ENCODE measurements around the gene AHCYL2. TPM values are rescaled to one million over a fixed set of nuclear protein-coding genes. Genes with fewer than 3 reads are reported as not detected.
"Not testable (repeated sequence)": the region's sequence is repeated elsewhere in the genome, so short reads cannot be mapped to it uniquely, and the experiment has no call there.

AHCYL2 gene
- total RNA-seq, 2 experiments from 2014 or later: 18.5 to 21.0 TPM

DNA sequence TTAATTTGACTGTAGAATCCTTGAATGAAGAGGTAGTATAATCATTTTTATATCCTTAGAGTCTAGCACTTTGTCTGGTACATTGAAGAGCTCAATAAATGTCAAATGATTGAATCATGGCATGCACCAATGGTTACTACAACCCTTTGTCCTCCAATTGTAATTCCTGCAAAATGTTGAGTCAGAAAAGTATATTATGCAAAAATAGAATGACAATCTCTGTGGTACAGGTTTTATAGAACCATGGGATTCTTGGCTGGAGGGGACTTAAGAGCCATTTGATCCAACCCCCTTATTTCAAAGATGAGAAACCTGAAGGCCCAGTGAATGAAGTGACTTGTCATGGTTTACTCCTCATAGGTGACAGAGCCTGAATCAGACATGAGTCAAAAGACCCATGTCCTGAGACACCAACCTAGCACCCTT is 246.6 kb downstream of the AHCYL2 start:
- ChIA-PET CTCF (interaction anchor here (0.5 to 8.6 kb wide), 21 partner anchors 8 to 354 kb away, joined by 3 to 142 read pairs (median 4); partner anchors contain the start of gene STRIP2), POLR2A (interaction anchor here (0.8 to 3.2 kb wide), 3 partner anchors 37 to 104 kb away, joined by 3 to 10 read pairs (median 4); partner anchors contain the start of gene STRIP2)
- no peak overlapping the region for H3K4me3 Mint-ChIP-seq
- H3K27me3 Mint-ChIP-seq: no peaks in the 10 kb centered on the region
- peaks cover 26% of the 10 kb centered on the region for H3K36me3 Mint-ChIP-seq (ENCODE audit: low read depth)
- DNase-seq: no peak
- no peaks in the 10 kb centered on the region for H3K9me3 Mint-ChIP-seq
- H3K27ac Mint-ChIP-seq: no peak overlapping the region
- peaks cover 12% of the 10 kb centered on the region for H3K4me1 Mint-ChIP-seq

DNA sequence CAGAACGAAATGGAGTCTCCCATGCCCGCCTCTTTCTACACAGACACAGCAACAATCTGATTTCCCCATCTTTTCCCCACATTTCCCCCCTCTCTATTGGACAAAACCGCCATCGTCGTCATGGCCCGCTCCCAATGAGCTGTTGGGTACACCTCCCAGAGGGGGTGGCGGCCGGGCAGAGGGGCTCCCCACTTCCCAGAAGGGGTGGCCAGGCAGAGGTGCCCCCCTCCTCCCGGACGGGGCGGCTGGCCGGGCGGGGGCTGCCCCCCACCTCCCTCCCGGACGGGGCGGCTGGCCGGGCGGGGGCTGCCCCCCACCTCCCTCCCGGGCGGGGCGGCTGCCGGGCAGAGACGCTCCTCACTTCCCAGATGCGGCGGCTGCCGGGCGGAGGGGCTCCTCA is 251.1 kb downstream of the AHCYL2 start:
- H3K27me3 Mint-ChIP-seq, H3K27ac Mint-ChIP-seq, H3K4me3 Mint-ChIP-seq, DNase-seq, POLR2A ChIA-PET, H3K4me1 Mint-ChIP-seq, H3K9me3 Mint-ChIP-seq, CTCF ChIA-PET: not testable (repeated sequence)
- peaks cover 25% of the 10 kb centered on the region for H3K36me3 Mint-ChIP-seq (ENCODE audit: low read depth)

DNA sequence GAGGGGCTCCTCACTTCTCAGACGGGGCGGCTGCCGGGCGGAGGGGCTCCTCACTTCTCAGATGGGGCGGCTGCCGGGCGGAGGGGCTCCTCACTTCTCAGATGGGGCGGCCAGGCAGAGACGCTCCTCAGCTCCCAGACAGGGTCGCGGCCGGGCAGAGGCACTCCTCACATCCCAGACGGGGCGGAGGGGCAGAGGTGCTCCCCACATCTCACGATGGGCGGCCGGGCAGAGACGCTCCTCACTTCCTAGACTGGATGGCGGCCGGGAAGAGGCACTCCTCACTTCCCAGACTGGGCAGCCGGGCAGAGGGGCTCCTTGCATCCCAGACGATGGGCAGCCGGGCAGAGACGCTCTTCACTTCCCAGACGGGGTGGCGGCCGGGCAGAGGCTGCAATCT is 251.6 kb downstream of the AHCYL2 start:
- POLR2A ChIA-PET, H3K27me3 Mint-ChIP-seq, H3K27ac Mint-ChIP-seq, H3K4me3 Mint-ChIP-seq, H3K9me3 Mint-ChIP-seq, H3K4me1 Mint-ChIP-seq, DNase-seq, CTCF ChIA-PET: not testable (repeated sequence)
- H3K36me3 Mint-ChIP-seq (ENCODE audit: low read depth): peaks cover 26% of the 10 kb centered on the region

Other genes with a start within 250 kb of the AHCYL2 start
- 10 to 100 TPM; 42.7 to 44.4 TPM for gene TNPO3, start 169.9 kb upstream of the AHCYL2 start, total RNA-seq
- under 1 TPM; 0.48 to 0.86 TPM for gene TSPAN33, start 80.3 kb upstream of the AHCYL2 start, total RNA-seq
- gene SMO, start 36.4 kb upstream of the AHCYL2 start, total RNA-seq: not detected
- gene STRIP2, start 209.4 kb downstream of the AHCYL2 start, total RNA-seq: 10 to 100 TPM; 28.3 to 29.7 TPM

Data from activated CD4-positive, alpha-beta memory T cell treated with anti-CD3 and anti-CD28 coated beads, Interleukin-2, amount 10 ng/mL, durations not matched to agents 7 days and 5 days (primary cell).